ENCODE results near the gene AGPAT4. TPM values are rescaled to one million over a fixed set of nuclear protein-coding genes. Genes with fewer than 3 reads are reported as not detected.
"Not testable (repeated sequence)": the region's sequence is repeated elsewhere in the genome, so short reads cannot be mapped to it uniquely, and the experiment has no call there.

The AGPAT4 gene
- total RNA-seq, 2 donors from 2014 or later: 7.3 to 8.9 TPM

DNA sequence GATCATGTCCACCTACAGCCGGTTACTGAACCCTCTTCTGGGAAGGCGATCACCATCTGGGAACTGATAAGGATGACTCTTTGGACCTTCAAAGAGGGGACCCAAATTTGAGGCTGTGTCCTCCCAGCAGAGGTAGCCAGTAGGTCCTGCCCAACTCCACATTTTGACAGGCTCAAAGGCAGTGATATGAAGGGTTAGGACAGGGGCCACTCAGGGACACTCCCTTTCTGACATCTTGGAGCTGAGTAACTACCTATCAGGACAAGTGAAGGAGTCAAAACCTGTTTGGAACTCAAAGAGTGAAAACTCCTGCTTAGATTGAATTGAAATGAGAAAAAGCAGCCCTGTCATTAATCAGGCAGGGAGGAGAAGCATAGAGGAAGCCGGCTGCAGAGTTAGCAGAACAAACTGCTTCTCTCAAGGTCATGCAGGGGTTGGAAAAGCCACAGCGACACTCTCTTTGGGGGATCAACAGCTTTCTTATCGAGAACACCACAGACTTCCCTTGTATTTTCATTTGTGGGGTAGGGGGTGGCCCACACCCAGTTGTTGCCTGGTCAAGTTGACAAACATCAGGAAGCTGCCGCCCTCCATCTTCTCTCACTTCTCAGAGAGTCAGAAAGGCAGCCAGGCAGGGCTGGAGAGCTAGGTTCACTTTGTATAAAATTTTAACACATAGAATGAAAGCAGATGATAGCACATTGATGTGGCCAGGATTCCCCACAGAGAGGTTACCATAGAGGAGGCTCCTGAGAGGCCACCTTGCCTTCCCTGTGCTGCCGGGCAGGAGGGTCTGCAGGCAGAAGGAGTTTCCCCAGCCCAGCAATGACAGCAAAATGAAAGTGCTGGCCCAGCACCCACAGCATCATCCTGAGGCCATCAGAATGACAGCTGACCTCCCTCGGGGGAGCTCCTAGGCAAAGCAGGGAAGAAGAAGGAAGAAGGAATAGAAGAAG lies 47.6 kb downstream of the AGPAT4 start:
- Mint-ChIP-seq H3K9me3 (peaks cover 0 to 6% of the 10 kb centered on the region in 2 donors), H3K27ac (peak overlapping the region; percentile 12 to 45), H3K36me3 (peaks cover 6 to 8% of the 10 kb centered on the region in 2 donors)
- peak; percentile 41 to 61 for ATAC-seq
- no peak for DNase-seq (ENCODE audit: low spot score in 2 of 2)

GRCh38 chr6:161225681-161226008 lies 48.2 kb downstream of the AGPAT4 start:
- Mint-ChIP-seq H3K27ac (no peak overlapping the region), H3K9me3 (peaks cover 0 to 6% of the 10 kb centered on the region in 2 donors), H3K36me3 (peaks cover 6 to 8% of the 10 kb centered on the region in 2 donors)
- ATAC-seq: no peak
- DNase-seq (ENCODE audit: low spot score in 2 of 2): no peak

DNA sequence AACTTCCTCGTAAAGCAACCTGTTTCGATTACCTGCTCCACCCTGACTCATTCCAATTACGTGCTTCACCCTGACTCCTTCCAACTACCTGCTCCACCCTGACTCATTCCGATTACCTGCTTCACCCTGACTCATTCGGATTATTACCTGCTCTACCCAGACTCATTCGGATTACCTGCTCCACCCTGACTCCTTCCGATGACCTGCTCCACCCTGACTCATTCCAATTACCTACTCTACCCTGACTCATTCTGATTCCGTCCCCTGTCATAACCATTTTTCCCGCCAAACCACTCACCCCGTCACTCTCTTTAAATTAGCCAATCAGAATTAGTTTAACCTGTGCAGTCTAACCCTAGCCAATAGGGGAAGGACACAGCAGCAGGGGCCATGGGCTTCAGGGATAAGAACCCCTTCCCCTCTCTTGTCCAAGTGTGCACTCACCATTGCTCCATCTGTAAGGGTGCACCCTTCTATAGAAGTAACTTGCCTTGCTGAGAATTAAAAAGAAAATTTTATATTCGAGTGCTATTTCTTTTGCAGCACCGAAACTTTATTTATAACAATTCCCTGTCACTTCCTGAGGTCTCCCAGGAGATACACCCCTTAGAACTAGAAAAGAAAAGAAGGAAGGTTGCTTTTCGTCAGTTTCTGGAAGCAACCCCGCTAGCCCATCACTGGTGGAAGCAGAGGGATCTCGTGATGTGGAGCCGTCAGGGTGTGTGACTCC lies 48.7 kb downstream of the AGPAT4 start:
- DNase-seq (ENCODE audit: low spot score in 2 of 2); ATAC-seq; H3K9me3 Mint-ChIP-seq; H3K36me3 Mint-ChIP-seq; H3K27ac Mint-ChIP-seq: not testable (repeated sequence)

DNA sequence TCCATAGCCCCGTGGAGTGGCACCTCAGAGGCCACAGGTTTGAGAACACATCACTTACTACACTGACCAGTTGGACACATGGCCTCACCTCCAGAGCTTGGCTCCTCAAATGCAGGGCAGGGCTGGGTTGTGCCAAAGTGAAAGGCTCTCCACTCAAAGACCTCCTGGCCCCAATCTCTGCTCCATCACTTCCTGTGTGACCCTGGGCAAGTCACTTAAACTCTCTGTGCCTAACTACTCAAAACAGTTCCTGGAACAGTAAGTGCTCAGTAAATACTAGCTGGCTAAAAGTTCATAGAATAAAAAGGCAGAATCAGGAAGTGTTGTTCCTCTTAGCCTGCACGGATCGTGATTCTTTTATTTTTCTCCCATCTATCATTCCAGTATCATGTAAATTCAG lies 50.2 kb downstream of the AGPAT4 start:
- DNase-seq (ENCODE audit: low spot score in 2 of 2): no peak
- Mint-ChIP-seq H3K9me3 (peaks cover 0 to 6% of the 10 kb centered on the region in 2 donors), H3K36me3 (peaks cover 6 to 8% of the 10 kb centered on the region in 2 donors), H3K27ac (no peak overlapping the region)
- ATAC-seq: no peak

- H3K36me3 Mint-ChIP-seq: peaks cover 6 to 8% of the 10 kb centered on the region in 2 donors
- H3K9me3 Mint-ChIP-seq: peaks cover 0 to 6% of the 10 kb centered on the region in 2 donors
- DNase-seq (ENCODE audit: low spot score in 2 of 2) (no peak), ATAC-seq (no peak)
- H3K27ac Mint-ChIP-seq: no peak overlapping the region
These were observed 51.1 kb downstream of the AGPAT4 start for GRCh38 chr6:161222706-161223234.

GRCh38 chr6:161220346-161220745 lies 53.5 kb downstream of the AGPAT4 start:
- DNase-seq (ENCODE audit: low spot score in 2 of 2) (no peak), ATAC-seq (no peak)
- Mint-ChIP-seq H3K27ac (no peak overlapping the region), H3K9me3 (peaks cover 4 to 6% of the 10 kb centered on the region in 2 donors), H3K36me3 (peaks cover 16 to 26% of the 10 kb centered on the region in 2 donors)

DNA sequence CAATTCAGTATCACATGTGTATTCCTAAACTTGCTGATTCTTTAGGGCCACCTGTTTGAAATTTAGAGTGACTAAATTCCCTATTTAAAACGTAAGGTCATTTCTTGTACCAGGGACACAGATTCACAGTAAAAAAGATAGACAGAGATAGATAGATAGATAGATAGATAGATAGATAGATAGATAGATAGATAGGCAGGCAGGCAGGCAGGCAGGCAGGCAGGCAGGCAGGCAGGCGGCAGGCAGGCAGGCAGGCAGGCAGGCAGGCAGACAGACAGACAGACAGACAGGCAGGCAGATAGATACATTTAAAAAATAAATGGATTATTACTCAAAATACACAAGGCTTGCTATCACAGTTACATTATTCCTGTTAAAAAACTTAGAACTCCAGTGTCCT lies 54.2 kb downstream of the AGPAT4 start:
- Mint-ChIP-seq H3K9me3 (peaks cover under 1 to 4% of the 10 kb centered on the region in 2 donors), H3K27ac (peak overlapping the region in 1 of 2 donors; percentile 85), H3K36me3 (peaks cover 10 to 24% of the 10 kb centered on the region in 2 donors)
- ATAC-seq (no peak), DNase-seq (ENCODE audit: low spot score in 2 of 2) (no peak)

- DNase-seq (ENCODE audit: low spot score in 2 of 2) (no peak), ATAC-seq (no peak)
- H3K36me3 Mint-ChIP-seq: peaks cover 15 to 33% of the 10 kb centered on the region in 2 donors
- peaks cover 4 to 10% of the 10 kb centered on the region in 2 donors for H3K9me3 Mint-ChIP-seq
- H3K27ac Mint-ChIP-seq: no peak overlapping the region
These were observed 55.6 kb downstream of the AGPAT4 start for GRCh38 chr6:161218222-161218621.

DNA sequence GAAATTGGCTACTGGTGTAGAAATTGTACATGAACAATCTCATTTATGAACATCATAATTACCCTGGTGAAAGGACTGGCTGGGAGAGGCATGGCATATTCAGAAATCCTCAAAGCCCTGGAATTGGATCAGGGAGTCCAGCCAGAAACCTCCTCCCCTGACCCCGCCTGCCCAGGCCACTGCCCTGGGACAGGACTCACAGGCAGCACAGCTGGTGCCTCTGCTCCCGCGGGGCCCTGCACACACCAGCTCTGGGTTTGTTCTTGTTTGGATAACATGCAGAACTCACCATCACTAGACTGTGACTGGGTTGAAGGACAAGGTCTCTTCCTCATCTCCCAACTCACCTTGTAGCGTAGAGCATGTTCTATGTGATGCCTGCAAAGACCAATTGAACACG lies 56.2 kb downstream of the AGPAT4 start:
- no peak overlapping the region for H3K27ac Mint-ChIP-seq
- DNase-seq (ENCODE audit: low spot score in 2 of 2) (no peak), ATAC-seq (no peak)
- H3K36me3 Mint-ChIP-seq: peaks cover 15 to 33% of the 10 kb centered on the region in 2 donors
- H3K9me3 Mint-ChIP-seq: peaks cover 4 to 10% of the 10 kb centered on the region in 2 donors

GRCh38 chr6:161216616-161217205 lies 57.1 kb downstream of the AGPAT4 start:
- no peak for DNase-seq (ENCODE audit: low spot score in 2 of 2)
- no peak for ATAC-seq
- Mint-ChIP-seq H3K36me3 (peaks cover 15 to 35% of the 10 kb centered on the region in 2 donors), H3K9me3 (peaks cover 4 to 10% of the 10 kb centered on the region in 2 donors), H3K27ac (no peak overlapping the region)

DNA sequence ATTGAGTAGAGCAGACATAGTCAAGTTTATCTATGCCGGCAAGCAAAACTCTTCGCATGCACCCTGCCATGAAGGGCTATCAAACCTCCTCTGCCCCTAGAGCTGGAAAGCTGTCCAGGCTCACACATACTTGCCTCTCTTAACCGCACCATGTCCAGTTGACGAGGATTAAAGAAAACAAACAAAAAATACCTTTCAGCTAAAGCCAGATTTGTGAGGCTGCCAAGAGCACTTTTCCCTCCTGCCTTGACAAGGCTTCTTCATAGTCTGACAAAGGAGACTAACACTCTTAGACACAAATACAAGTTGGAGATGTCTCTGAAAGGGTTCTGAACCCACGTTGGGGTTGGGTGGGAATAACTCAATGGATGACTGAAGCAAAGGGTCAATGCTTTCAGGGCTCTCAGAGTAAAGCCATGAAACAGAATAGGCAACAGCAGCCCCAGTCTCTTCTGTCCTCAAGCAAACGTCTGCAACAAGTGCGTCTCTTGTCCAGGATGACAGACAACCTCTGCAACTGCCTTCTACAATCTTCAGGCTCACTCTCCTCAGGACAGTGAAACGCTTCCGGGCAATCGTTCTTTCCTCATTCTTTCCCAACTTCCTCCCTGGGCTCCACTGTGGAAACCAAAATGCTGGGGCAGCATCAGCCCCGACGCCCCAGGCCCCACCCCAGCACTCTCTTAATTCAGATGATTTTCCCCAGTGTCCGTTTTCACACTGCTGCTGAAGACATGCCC lies 57.8 kb downstream of the AGPAT4 start:
- Mint-ChIP-seq H3K36me3 (peaks cover 15 to 41% of the 10 kb centered on the region in 2 donors), H3K9me3 (peaks cover 4 to 13% of the 10 kb centered on the region in 2 donors), H3K27ac (no peak overlapping the region)
- DNase-seq (ENCODE audit: low spot score in 2 of 2) (no peak), ATAC-seq (no peak)

DNA sequence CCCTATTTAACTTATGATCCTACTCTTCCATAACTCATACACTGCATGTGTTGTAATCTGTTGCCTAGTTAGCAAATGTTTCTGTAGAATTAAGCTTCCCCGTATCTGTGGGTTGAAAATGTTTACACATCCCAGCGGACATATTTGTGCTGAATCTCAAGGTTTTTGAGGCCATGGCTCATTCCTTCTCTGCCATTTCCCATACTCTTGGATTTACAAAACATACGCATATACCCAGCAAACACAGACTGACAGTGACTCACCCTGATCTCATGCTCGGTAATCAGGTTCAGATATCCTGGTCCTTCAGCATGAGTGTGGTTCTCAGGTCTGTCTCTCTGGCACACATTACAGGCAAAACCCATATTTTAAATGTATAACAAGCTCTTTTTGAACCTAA lies 58.7 kb downstream of the AGPAT4 start:
- peaks cover 15 to 41% of the 10 kb centered on the region in 2 donors for H3K36me3 Mint-ChIP-seq
- peaks cover 4 to 13% of the 10 kb centered on the region in 2 donors for H3K9me3 Mint-ChIP-seq
- DNase-seq (ENCODE audit: low spot score in 2 of 2) (no peak), ATAC-seq (no peak)
- H3K27ac Mint-ChIP-seq: no peak overlapping the region

DNA sequence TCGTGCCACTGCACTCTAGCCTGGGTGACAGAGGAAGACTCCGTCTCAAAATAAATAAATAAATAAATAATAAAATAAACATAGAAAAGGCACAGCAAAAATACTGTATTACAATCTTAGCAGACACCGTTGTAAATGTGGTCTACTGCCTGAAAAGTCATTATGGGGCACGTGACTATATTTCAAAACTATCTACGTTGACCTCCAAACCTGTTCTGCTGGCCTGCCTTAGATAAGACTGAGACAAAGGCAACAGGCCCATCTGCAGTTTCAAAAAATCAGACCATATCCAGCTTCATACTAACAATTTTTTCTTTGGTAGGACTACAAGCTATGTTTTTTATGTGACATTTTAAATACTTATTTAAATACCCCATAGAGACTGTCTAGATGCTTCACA lies 59.1 kb downstream of the AGPAT4 start:
- Mint-ChIP-seq H3K9me3 (peaks cover 4 to 13% of the 10 kb centered on the region in 2 donors), H3K36me3 (peaks cover 15 to 41% of the 10 kb centered on the region in 2 donors), H3K27ac (no peak overlapping the region)
- DNase-seq (ENCODE audit: low spot score in 2 of 2) (no peak), ATAC-seq (no peak)

- peaks cover 4 to 13% of the 10 kb centered on the region in 2 donors for H3K9me3 Mint-ChIP-seq
- DNase-seq (ENCODE audit: low spot score in 2 of 2) (no peak), ATAC-seq (no peak)
- no peak overlapping the region for H3K27ac Mint-ChIP-seq
- peaks cover 15 to 41% of the 10 kb centered on the region in 2 donors for H3K36me3 Mint-ChIP-seq
These were observed 61.0 kb downstream of the AGPAT4 start for GRCh38 chr6:161212902-161213301.

DNA sequence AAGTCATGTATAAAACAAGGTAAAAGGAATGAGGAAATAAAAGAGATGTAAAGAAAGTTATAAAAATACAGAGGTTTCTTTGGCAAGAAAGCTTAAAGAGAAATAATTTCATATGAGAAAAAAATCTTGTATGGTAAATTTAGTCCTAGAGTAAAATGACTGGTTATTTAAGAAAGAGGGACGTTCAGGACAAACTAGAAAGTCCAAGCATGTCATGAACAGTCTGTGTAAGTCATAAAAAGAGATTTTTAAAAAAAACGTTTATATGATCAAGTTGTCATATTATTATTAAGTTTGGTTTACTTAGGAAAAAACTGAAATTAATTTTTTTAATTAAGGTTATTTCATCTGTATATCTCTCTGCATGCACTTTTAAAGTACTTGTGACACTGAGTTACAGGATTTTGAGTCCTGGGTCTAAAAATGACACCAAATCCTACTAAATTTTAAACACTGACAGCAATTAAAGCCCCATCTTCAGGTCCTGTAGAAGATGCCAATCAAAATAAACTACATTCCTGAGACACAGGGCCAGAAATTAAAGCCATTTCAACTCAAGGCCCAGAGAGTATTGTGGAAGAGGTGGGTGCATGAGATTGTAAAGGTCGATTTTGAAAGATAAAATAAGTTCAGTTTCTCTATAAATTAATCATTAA lies 62.4 kb downstream of the AGPAT4 start:
- ATAC-seq: no peak
- H3K36me3 Mint-ChIP-seq: peaks cover 8 to 35% of the 10 kb centered on the region in 2 donors
- H3K27ac Mint-ChIP-seq: no peak overlapping the region
- DNase-seq (ENCODE audit: low spot score in 2 of 2): no peak
- H3K9me3 Mint-ChIP-seq: peaks cover 0 to 13% of the 10 kb centered on the region in 2 donors

GRCh38 chr6:161210857-161211256 lies 63.0 kb downstream of the AGPAT4 start:
- DNase-seq (ENCODE audit: low spot score in 2 of 2) (no peak), ATAC-seq (no peak)
- H3K36me3 Mint-ChIP-seq: peaks cover 5 to 28% of the 10 kb centered on the region in 2 donors
- H3K27ac Mint-ChIP-seq: no peak overlapping the region
- H3K9me3 Mint-ChIP-seq: peaks cover 0 to 13% of the 10 kb centered on the region in 2 donors

Data from activated naive CD4-positive, alpha-beta T cell treated with anti-CD3 and anti-CD28 coated beads, Interleukin-2, amount 50 U/mL, for 72 hours (primary cell).